Activated naive CD8-positive, alpha-beta T cell treated with anti-CD3 and anti-CD28 coated beads, Interleukin-2, amount 10 ng/mL, durations not matched to agents 7 days and 5 days (primary cell): ENCODE data around the gene TNIK. TPM values are rescaled to one million over a fixed set of nuclear protein-coding genes. Genes with fewer than 3 reads are reported as not detected.
"Not testable (repeated sequence)": the region's sequence is repeated elsewhere in the genome, so short reads cannot be mapped to it uniquely, and the experiment has no call there.

Experiments used
- ATAC-seq: fragments of 150-1000 bp; cut with Tn5 transposase; one replicate; pipeline ENCODE4 v1.10.0; 2021; ENCODE audit warnings: low read depth, moderate library complexity
- POLR2A ChIA-PET: fragments of 350-600 bp; sonication (Branson Sonifier 250); formaldehyde crosslinking; loops from one replicate; lab custom pipeline; 2021; ENCODE audit warnings: antibody characterized with exemption; lab: Charles Lee
- DNase-seq: peaks from one replicate; pipeline ENCODE4 v3.0.0; 2021
- H3K27ac Mint-ChIP-seq: one replicate; pipeline ENCODE4 v1.8.0; 2022; ENCODE audit warnings: mild to moderate bottlenecking, mixed read lengths
- H3K27me3 Mint-ChIP-seq: one replicate; pipeline ENCODE4 v1.8.0; 2022; ENCODE audit warnings: mild to moderate bottlenecking, moderate library complexity, mixed read lengths
- H3K36me3 Mint-ChIP-seq: one replicate; pipeline ENCODE4 v1.8.0; 2021; ENCODE audit warnings: mild to moderate bottlenecking, mixed read lengths
- H3K4me1 Mint-ChIP-seq: one replicate; pipeline ENCODE4 v1.8.0; 2021; ENCODE audit warnings: mixed read lengths
- H3K4me3 Mint-ChIP-seq: one replicate; pipeline ENCODE4 v1.8.0; 2022; ENCODE audit warnings: mild to moderate bottlenecking, moderate library complexity, mixed read lengths
- H3K9me3 Mint-ChIP-seq: one replicate; pipeline ENCODE4 v1.8.0; 2021; ENCODE audit warnings: mixed read lengths
- total RNA-seq, 2 experiments: library from RNA; stranded (reverse); gene quantifications; one replicate each; pipeline ENCODE4 v1.2.3, GENCODE V29; 2021

TNIK gene
- total RNA-seq, 2 experiments from 2014 or later = 47.6 to 52.7 TPM

GRCh38 chr3:171451915-171452314 is 8.3 kb downstream of the TNIK start:
- Mint-ChIP-seq H3K9me3 (no peaks in the 10 kb centered on the region), H3K27ac (no peak overlapping the region), H3K4me1 (peaks cover 13% of the 10 kb centered on the region), H3K4me3 (no peak overlapping the region), H3K27me3 (no peaks in the 10 kb centered on the region), H3K36me3 (peaks cover 9% of the 10 kb centered on the region)
- POLR2A ChIA-PET = no interaction called here
- DNase-seq = no peak
- no peak for ATAC-seq

GRCh38 chr3:171447579-171447891 is 12.7 kb downstream of the TNIK start:
- peaks cover 12% of the 10 kb centered on the region for H3K36me3 Mint-ChIP-seq
- ATAC-seq, H3K9me3 Mint-ChIP-seq, H3K27me3 Mint-ChIP-seq, POLR2A ChIA-PET, H3K4me3 Mint-ChIP-seq, DNase-seq, H3K27ac Mint-ChIP-seq: not testable (repeated sequence)
- H3K4me1 Mint-ChIP-seq = peaks cover 11% of the 10 kb centered on the region

GRCh38 chr3:171446801-171447578 is 13.2 kb downstream of the TNIK start:
- Mint-ChIP-seq H3K27ac (no peak overlapping the region), H3K9me3 (no peaks in the 10 kb centered on the region), H3K4me1 (peaks cover 14% of the 10 kb centered on the region), H3K36me3 (peaks cover 12% of the 10 kb centered on the region), H3K27me3 (no peaks in the 10 kb centered on the region), H3K4me3 (no peak overlapping the region)
- DNase-seq = no peak
- POLR2A ChIA-PET = interaction anchor here (0.6 kb wide), 2 partner anchors 203 to 337 kb away, joined by 3 to 4 read pairs; no protein-coding TSS in a partner anchor
- no peak for ATAC-seq

GRCh38 chr3:171446301-171446700 is 13.9 kb downstream of the TNIK start:
- Mint-ChIP-seq H3K27me3 (no peaks in the 10 kb centered on the region), H3K36me3 (peaks cover 10% of the 10 kb centered on the region), H3K4me1 (peaks cover 13% of the 10 kb centered on the region), H3K4me3 (no peak overlapping the region), H3K27ac (no peak overlapping the region), H3K9me3 (no peaks in the 10 kb centered on the region)
- DNase-seq = no peak
- ATAC-seq = no peak
- POLR2A ChIA-PET = interaction anchor here (0.6 kb wide), 1 partner anchor 203 kb away, joined by 4 read pairs; no protein-coding TSS in a partner anchor

GRCh38 chr3:171445620-171446204 is 14.5 kb downstream of the TNIK start:
- Mint-ChIP-seq H3K9me3 (no peaks in the 10 kb centered on the region), H3K27ac (no peak overlapping the region), H3K4me1 (peaks cover 15% of the 10 kb centered on the region), H3K36me3 (peaks cover 8% of the 10 kb centered on the region), H3K27me3 (no peaks in the 10 kb centered on the region), H3K4me3 (no peak overlapping the region)
- POLR2A ChIA-PET = no interaction called here
- ATAC-seq = no peak
- DNase-seq = no peak

GRCh38 chr3:171444001-171444690 is 16.1 kb downstream of the TNIK start:
- H3K9me3 Mint-ChIP-seq = no peaks in the 10 kb centered on the region
- peaks cover 25% of the 10 kb centered on the region for H3K4me1 Mint-ChIP-seq
- POLR2A ChIA-PET = no interaction called here
- H3K4me3 Mint-ChIP-seq = no peak overlapping the region
- no peaks in the 10 kb centered on the region for H3K27me3 Mint-ChIP-seq
- DNase-seq = no peak
- no peak overlapping the region for H3K27ac Mint-ChIP-seq
- no peak for ATAC-seq
- peaks cover 17% of the 10 kb centered on the region for H3K36me3 Mint-ChIP-seq

- Mint-ChIP-seq H3K4me3 (no peak overlapping the region), H3K4me1 (peaks cover 29% of the 10 kb centered on the region)
- POLR2A ChIA-PET = no interaction called here
Observed at GRCh38 chr3:171443211-171443957, 16.8 kb downstream of the TNIK start.

GRCh38 chr3:171442184-171442583 is 18.0 kb downstream of the TNIK start:
- Mint-ChIP-seq H3K36me3 (peaks cover 14% of the 10 kb centered on the region), H3K27ac (no peak overlapping the region), H3K4me3 (no peak overlapping the region), H3K4me1 (peaks cover 32% of the 10 kb centered on the region), H3K9me3 (no peaks in the 10 kb centered on the region), H3K27me3 (no peaks in the 10 kb centered on the region)
- DNase-seq (no peak), ATAC-seq (no peak)
- POLR2A ChIA-PET = no interaction called here

More at GRCh38 chr3:171443211-171443957, 16.8 kb downstream of the TNIK start:
- no peak overlapping the region for H3K27ac Mint-ChIP-seq
- H3K27me3 Mint-ChIP-seq = no peaks in the 10 kb centered on the region
- ATAC-seq (no peak), DNase-seq (no peak)
- peaks cover 14% of the 10 kb centered on the region for H3K36me3 Mint-ChIP-seq
- no peaks in the 10 kb centered on the region for H3K9me3 Mint-ChIP-seq

- ATAC-seq (no peak), DNase-seq (no peak)
- Mint-ChIP-seq H3K4me1 (peaks cover 32% of the 10 kb centered on the region), H3K9me3 (no peaks in the 10 kb centered on the region), H3K4me3 (no peak overlapping the region), H3K36me3 (peaks cover 14% of the 10 kb centered on the region), H3K27me3 (no peaks in the 10 kb centered on the region), H3K27ac (no peak overlapping the region)
- POLR2A ChIA-PET = no interaction called here
Observed at GRCh38 chr3:171441381-171441780, 18.8 kb downstream of the TNIK start.

GRCh38 chr3:171439996-171440395 is 20.2 kb downstream of the TNIK start:
- H3K4me3 Mint-ChIP-seq = no peak overlapping the region
- DNase-seq (no peak), ATAC-seq (no peak)
- POLR2A ChIA-PET = no interaction called here
- H3K27me3 Mint-ChIP-seq = no peaks in the 10 kb centered on the region
- H3K27ac Mint-ChIP-seq = no peak overlapping the region
- H3K36me3 Mint-ChIP-seq = peaks cover 12% of the 10 kb centered on the region
- H3K9me3 Mint-ChIP-seq = no peaks in the 10 kb centered on the region
- H3K4me1 Mint-ChIP-seq = peaks cover 34% of the 10 kb centered on the region

- H3K4me1 Mint-ChIP-seq = peaks cover 32% of the 10 kb centered on the region
- ATAC-seq (no peak), DNase-seq (no peak)
- no peak overlapping the region for H3K4me3 Mint-ChIP-seq
- H3K27me3 Mint-ChIP-seq = no peaks in the 10 kb centered on the region
- POLR2A ChIA-PET = interaction anchor here (0.6 kb wide), 1 partner anchor 1169 kb away, joined by 3 read pairs; no protein-coding TSS in a partner anchor
- H3K36me3 Mint-ChIP-seq = peaks cover 12% of the 10 kb centered on the region
- H3K9me3 Mint-ChIP-seq = no peaks in the 10 kb centered on the region
- H3K27ac Mint-ChIP-seq = no peak overlapping the region
Observed at GRCh38 chr3:171437115-171437756, 23.0 kb downstream of the TNIK start.

- peaks cover 31% of the 10 kb centered on the region for H3K4me1 Mint-ChIP-seq
- no peaks in the 10 kb centered on the region for H3K27me3 Mint-ChIP-seq
- peaks cover 12% of the 10 kb centered on the region for H3K36me3 Mint-ChIP-seq
- POLR2A ChIA-PET = no interaction called here
- H3K4me3 Mint-ChIP-seq = no peak overlapping the region
- DNase-seq (no peak), ATAC-seq (no peak)
- no peak overlapping the region for H3K27ac Mint-ChIP-seq
- no peaks in the 10 kb centered on the region for H3K9me3 Mint-ChIP-seq
Observed at GRCh38 chr3:171436380-171436779, 23.8 kb downstream of the TNIK start.

- H3K4me1 Mint-ChIP-seq = peaks cover 28% of the 10 kb centered on the region
- POLR2A ChIA-PET = no interaction called here
- no peak overlapping the region for H3K4me3 Mint-ChIP-seq
- H3K36me3 Mint-ChIP-seq = peaks cover 11% of the 10 kb centered on the region
- no peaks in the 10 kb centered on the region for H3K9me3 Mint-ChIP-seq
- DNase-seq (no peak), ATAC-seq (no peak)
- H3K27ac Mint-ChIP-seq = no peak overlapping the region
- H3K27me3 Mint-ChIP-seq = no peaks in the 10 kb centered on the region
Observed at GRCh38 chr3:171435757-171436156, 24.4 kb downstream of the TNIK start.
